T-helper 2 cell (primary cell): Measurements from ENCODE around the gene SPOCK1.
A peak's percentile ranks its signal among the peaks of the same experiment; 100 is the strongest.
"Not testable (repeated sequence)": the region's sequence is repeated elsewhere in the genome, so short reads cannot be mapped to it uniquely, and the experiment has no call there.

ENCODE experiments used
- DNase-seq, 5 experiments: peaks; one replicate each; pipeline versions ENCODE4 v3.0.0 to v3.0.0-alpha.2; 2012 to 2022

SPOCK1 gene

GRCh38 chr5:137393196-137393993, 105.7 kb downstream of the SPOCK1 start:
- no peak for DNase-seq

- DNase-seq: no peak
Measured at GRCh38 chr5:137392261-137392660, 106.9 kb downstream of the SPOCK1 start.

DNA sequence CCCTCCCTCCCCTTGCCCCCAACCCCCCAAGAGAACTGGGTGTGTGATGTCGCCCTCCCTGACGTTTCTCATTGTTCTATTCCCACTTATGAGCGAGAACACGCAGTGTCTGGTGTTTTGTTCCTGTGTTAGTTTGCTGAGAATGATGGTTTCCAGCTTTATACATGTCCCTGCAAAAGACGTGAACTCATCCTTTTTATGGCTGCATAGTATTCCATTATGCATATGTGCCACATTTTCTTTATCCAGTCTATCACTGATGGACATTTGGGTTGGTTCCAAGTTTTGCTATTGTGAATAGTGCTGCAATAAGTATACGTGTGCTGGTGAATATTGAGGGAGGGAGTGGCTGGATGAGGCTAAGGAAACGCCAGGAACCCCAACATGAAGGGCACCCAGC, 108.1 kb downstream of the SPOCK1 start:
- not testable (repeated sequence) for DNase-seq

DNA sequence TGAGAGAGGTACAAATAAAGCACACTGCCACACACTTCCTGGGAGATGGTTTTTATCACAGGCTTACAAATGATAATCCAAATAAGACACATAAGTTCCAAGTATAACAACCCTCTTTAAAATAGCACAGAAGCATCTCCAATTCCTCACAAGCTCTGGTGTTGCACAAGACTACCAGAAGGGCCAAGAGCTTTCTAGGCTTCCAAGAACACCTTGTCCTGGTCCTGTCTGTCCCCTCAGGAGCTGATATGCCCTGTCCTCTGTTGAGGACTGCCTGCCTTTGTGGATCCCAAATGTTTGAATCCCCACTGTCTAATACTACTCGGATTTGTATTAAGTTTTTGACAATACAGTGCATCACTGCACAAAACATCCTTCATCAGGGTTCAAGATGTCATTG, 110.1 kb downstream of the SPOCK1 start:
- no peak for DNase-seq

DNA sequence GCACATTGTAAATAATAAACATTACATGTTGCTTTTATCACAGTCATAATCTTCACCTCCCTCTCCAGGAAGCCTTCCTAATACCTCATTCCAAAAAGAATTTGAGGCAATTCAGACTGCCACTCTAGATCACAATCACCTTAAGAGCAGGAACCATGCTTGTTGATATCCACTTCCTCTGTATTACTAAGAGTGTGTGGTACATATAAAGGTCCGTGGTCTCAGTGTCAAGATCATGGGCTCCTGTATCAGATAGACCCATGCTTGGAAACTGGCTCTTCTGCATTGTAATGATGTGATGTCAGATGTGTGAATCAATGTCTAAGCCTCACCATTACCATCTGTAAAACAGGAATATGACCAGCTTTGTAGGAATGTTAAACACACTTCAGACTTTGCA, 114.1 kb downstream of the SPOCK1 start:
- DNase-seq: peak in 1 of 5 experiments; percentile 27

- no peak for DNase-seq
Measured at GRCh38 chr5:137383909-137384308, 115.2 kb downstream of the SPOCK1 start.

DNA sequence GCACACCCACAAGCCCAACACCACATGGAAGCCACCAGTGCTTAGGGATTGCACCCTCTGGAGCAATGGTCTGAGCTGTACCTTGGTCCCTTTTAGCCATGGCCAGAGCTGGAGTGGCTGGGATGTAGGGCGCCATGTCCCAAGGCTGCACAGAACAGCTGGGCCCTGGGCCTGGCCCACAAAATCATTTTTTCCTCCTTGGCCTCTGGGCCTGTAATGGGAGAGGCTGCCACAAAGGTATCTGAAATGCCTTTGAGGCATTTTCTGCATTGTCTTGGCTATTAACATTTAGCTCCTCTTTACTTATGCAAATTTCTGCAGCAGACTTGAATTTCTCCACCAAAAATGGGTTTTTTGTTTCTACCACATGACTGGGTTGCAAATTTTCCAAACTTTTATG, 117.6 kb downstream of the SPOCK1 start:
- DNase-seq: no peak

DNA sequence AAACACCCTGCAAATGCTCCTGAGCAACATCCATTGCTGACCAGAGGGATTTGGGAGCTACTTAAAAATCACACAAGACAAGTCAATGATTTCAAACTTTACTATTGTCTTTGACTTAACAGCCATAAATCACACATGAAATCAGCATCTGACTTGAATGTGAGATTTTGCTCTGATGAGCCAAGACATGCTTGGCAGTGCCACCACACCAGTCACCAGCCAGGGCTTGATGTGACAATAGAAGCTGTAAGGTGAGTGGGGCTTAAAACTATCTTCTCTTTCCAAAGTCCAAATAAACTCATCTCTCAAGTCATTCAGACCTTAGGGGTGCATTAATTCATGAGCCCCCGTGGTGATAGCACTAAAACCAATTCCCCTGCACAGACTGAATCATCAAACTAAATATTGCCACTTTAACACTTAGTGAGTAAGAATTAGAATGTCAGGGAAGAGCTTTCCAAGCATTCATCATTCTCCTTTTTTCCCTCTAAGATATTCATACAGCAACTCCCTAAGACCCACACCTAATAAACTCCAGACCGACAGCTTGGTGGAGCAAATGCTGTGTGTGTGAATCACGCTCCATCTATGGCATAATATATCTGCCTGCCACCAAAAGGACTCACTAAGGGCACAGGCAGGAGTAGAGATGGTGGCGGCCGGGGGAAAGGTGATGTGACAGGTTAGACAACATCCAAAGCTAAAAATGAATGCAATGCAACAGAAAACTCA, 119.4 kb downstream of the SPOCK1 start:
- no peak for DNase-seq

GRCh38 chr5:137375741-137376526, 123.2 kb downstream of the SPOCK1 start:
- no peak for DNase-seq

GRCh38 chr5:137374110-137374714, 124.9 kb downstream of the SPOCK1 start:
- no peak for DNase-seq

GRCh38 chr5:137372773-137373160, 126.4 kb downstream of the SPOCK1 start:
- no peak for DNase-seq

- DNase-seq: no peak
Measured at GRCh38 chr5:137372016-137372772, 126.9 kb downstream of the SPOCK1 start.

DNA sequence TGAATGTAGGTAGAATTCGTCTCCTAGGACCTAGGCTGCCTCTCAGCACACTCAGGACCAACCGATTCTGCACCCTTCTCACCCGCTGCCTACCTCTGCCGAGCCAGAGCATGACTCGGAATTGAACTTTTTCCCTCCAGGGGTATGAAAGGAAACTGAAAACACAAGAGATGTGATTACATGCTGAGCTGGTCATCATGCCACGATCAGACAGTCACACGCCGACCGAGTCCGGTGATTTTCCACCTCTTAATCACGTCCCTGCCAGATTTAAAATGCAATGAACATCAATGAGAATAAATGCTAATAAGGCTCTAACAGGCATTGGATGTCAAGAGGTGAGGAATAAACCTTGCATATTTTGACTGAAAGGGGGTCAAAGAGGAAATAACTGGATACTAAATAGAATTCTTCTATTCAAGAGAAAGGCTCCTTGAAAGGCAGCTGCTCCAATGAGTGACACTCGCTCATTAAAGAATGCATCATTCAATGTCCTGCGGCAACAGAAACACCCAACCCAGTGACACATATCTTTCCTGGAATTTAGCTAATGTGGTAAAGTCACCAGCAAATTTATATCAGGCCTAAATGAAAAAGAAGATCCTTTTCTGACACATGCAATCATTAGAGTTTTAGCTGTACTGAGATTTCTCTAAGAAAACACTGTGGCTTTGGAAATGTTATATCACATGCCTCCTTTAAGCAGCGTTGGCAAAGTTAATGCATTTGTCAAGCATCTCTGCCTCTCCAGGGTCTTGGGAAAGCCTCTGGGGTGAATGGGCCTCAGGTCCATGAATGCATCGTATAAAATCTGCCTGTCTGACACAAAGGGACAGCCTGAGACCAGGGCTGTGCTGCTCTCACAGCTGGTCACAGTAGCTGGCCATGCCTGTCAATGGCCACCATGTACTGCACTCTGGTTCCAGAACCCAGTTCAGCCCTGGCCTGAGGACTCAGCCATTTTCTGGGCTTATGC, 128.7 kb downstream of the SPOCK1 start:
- no peak for DNase-seq

DNA sequence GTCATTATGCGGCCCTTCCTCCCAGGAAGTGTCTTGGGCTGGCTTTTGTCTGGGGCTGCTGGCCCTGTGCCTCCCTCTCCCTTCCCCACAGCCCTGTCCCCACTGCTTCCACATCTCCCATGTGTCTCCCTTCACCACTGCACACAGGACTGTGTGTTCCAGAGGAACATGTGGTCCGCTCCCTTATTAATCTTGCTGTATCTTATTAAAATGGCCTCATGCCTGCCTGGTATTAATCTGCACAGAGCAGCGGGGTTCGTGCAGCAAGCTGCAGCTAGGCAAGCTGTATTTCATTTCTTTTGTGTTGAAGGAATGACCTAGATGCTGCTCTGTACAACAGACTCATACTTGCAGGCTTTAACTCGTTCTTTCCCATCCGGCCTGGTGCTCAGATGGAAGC, 130.5 kb downstream of the SPOCK1 start:
- no peak for DNase-seq

- no peak for DNase-seq
Measured at GRCh38 chr5:137367951-137368350, 131.2 kb downstream of the SPOCK1 start.

DNA sequence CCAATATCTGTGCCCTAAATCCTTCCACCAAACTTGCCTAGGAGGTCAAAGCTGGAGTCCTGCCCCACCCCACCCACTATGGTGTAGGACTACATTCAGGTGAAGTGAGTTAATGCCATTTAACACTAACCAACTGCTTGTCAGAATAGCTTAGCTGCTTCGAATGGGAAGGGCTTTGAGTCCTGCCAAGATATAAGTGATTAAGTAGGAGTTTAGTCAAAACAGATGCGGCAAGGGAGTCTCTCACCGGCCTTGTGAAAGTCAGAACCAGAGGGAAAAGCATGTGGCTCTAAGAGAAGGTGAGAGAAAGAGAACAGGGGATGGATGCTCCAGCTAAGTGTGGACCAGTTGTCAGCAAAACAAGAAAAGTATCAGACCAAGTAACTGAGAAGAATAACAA, 132.6 kb downstream of the SPOCK1 start:
- DNase-seq: no peak

GRCh38 chr5:137365126-137365865, 133.8 kb downstream of the SPOCK1 start:
- no peak for DNase-seq

- DNase-seq: no peak
Measured at GRCh38 chr5:137361280-137361679, 137.8 kb downstream of the SPOCK1 start.

GRCh38 chr5:137360607-137361006, 138.5 kb downstream of the SPOCK1 start:
- no peak for DNase-seq

GRCh38 chr5:137359941-137360340, 139.2 kb downstream of the SPOCK1 start:
- no peak for DNase-seq
